ENCODE measurements around the gene SLC25A12.
"Not testable (repeated sequence)": the region's sequence is repeated elsewhere in the genome, so short reads cannot be mapped to it uniquely, and the experiment has no call there.

The SLC25A12 gene, protein sequence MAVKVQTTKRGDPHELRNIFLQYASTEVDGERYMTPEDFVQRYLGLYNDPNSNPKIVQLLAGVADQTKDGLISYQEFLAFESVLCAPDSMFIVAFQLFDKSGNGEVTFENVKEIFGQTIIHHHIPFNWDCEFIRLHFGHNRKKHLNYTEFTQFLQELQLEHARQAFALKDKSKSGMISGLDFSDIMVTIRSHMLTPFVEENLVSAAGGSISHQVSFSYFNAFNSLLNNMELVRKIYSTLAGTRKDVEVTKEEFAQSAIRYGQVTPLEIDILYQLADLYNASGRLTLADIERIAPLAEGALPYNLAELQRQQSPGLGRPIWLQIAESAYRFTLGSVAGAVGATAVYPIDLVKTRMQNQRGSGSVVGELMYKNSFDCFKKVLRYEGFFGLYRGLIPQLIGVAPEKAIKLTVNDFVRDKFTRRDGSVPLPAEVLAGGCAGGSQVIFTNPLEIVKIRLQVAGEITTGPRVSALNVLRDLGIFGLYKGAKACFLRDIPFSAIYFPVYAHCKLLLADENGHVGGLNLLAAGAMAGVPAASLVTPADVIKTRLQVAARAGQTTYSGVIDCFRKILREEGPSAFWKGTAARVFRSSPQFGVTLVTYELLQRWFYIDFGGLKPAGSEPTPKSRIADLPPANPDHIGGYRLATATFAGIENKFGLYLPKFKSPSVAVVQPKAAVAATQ

DNA sequence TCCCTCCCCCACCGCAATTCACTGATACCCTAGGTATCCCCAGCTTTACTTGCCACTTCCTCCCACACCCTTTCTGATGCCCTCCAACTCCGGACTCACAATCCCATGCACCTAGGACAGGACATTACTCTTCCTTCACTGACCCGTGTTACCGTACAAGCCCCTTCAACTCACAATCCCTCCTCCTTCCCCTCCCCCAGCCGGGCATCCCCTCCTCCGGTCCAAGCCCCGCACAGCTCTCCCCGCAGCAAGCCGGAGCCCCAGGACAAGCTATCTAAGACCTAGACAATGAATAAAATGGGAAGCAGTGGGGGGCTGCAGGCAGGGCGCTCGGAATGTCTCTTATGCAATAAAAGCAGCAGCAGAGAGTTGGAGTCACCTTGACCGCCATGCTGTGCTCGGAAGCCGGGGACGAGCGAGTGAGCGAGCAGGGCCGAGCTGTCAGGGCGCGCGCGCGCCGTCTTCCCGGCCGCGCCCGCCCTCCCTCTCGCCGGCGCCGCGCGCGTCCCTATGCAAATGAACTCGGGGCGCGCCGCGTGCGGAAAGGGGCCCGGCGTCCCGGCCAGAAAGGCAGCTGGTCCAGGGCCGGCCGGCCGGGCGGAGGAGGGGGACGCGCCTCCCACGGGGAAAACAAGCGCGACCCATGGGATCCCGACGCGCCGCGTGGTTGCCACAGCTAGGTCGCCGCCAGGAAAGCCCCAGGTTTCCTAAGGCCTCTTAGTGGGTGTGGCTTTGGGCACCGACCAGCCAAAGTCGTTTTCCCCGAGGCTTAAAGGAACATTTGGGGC is at the start of gene SLC25A12:
TSS of gene SLC25A12 (minus strand) at position 421 of the 788 bp plus-strand sequence. CDS start at position 391, 30 bp downstream.
- peak; percentile 79 for DNase-seq (ENCODE audit: low spot score)

DNA sequence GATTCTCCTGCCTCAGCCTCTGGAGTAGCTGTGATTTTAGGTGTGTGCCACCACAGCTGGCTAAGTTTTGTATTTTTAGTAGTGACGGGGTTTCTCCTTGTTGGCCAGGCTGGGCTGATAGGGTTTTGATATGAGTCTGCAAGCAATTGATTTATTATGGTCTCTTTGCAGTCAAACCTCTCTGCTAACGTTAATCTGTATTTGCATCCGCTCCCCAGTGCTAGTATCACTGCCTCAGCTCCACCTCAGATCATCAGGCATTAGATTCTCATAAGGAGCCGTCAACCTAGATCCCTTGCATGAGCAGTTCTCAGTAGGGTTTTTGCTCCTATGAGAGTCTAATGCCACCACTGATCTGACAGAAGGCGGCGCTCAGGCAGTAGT is 47.3 kb upstream of the SLC25A12 start:
- DNase-seq (ENCODE audit: low spot score), result no peak

- no peak for DNase-seq (ENCODE audit: low spot score)
These were observed 45.7 kb upstream of the SLC25A12 start for GRCh38 chr2:171939743-171940071.

DNA sequence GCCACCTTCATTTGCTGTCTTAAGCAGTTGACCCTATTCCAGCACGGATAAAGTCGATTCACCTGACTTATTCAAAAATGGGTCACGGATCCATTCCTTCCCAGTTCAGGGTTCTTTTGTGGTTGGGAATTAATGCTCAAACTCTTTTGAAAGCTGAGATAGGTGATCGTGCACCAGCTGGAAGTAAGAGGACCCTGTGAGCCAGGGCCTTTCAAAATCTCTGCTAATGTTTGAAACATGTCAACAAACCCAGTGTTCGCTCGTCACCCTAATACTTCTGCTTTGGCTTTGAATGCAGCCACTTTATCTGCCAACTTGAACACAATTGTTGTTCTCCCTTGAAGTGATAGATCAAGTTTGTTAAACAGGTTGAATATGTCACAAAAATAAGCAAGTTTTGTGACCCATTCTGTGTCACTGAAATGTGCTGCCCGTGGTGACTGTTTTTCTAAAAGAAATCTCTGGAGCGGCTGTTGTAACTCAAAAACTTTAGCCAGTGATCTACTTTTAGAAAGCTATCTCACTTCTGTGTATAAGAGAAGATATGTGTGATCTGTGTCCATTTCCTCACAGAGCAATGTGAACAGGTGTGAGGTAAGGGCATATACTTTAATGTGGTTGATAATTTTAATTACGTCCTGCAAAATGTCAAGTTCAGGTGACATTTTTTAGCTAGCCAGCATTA is 45.2 kb upstream of the SLC25A12 start:
- no peak for DNase-seq (ENCODE audit: low spot score)

- DNase-seq (ENCODE audit: low spot score), result no peak
These were observed 36.3 kb upstream of the SLC25A12 start for GRCh38 chr2:171930385-171930784.

DNA sequence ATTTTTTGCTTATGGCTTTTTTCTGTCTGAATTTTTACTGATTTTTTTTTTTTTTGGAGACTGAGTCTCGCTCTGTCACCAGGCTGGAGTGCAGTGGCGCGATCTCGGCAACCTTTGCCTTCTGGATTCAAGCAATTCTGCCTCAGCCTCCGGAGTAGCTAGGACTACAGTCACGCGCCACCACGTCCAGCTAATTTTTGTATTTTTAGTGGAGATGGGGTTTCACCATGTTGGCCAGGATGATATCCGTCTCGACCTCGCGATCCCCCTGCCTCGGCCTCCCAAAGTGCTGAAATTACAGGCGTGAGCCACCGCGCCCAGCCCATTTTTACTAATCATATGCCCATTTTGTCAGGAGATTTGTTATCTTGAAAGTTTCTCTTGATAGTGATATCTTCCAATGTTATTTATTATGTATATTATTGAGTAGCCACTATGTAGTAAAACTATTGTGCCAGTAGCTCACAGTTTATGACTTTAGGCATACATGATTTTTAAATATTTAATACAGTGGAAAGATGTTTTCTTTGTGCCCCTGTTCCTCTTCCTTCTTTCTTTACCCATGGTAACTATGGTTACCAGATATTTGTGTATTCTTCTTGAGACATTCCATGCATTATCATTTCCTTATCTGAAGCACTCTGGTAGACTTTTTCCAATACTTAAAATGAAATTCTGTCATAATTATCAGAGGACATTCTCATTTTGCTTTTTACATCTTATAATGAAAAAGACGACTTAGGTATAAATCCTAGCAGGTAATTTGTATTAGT is 30.3 kb upstream of the SLC25A12 start:
- DNase-seq (ENCODE audit: low spot score), result no peak

- DNase-seq (ENCODE audit: low spot score), result no peak
These were observed 29.2 kb upstream of the SLC25A12 start for GRCh38 chr2:171923206-171923605.

DNA sequence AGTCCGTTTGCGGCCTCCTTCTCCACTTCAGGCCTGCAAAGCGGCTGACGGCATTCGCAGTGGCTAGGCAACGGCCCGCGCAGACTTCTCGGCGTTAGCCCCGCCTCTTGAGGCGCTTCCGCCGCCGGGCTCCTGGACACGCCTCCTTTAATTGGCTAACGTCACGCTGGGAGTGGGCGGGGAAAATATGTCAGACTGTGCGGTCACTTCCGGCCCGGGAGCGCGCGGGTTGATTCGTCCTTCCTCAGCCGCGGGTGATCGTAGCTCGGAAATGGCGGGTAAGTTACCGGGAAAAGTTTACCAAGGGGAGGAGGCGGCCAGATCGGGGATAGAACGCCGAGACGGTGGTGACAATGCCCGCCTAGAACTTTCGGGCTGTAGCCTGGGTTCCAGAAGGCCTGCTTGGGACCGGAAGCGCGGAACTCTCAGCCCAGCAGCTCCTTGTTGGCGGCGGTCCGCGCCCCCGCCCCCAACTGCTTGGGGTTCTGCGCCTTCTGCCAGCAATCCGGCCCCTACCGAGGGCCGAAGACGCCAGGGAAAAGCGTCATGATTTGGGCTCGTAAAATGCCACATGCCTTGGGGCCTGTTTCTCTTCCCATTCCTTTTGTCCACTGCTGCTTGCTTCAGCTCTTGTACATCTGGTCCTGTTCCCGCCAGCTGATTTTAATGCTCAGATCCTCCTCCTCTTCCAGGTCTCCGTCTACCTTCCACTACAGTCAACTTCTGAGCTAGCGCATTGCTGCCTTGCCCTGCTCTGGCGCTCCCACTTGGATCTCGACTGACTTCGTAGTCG is 28.4 kb upstream of the SLC25A12 start, which contains the start of gene HAT1:
TSS of gene HAT1 (plus strand) at position 232 of the 793 bp plus-strand sequence. CDS start at position 272, 40 bp downstream.
- DNase-seq (ENCODE audit: low spot score), result peak; percentile 97

DNA sequence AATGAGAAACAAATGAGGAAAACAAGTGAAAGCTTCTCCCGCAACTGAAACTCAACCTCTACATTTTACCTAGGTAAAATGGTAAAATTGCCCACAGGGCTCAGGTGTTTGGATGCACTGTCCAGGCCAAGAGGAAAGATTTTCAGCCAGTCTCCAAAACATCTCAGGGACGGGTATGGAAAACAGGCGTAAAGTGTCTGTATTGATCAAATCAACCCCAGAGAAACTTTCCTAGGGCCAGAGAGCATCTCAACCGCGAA is 27.9 kb upstream of the SLC25A12 start:
- no peak for DNase-seq (ENCODE audit: low spot score)

DNA sequence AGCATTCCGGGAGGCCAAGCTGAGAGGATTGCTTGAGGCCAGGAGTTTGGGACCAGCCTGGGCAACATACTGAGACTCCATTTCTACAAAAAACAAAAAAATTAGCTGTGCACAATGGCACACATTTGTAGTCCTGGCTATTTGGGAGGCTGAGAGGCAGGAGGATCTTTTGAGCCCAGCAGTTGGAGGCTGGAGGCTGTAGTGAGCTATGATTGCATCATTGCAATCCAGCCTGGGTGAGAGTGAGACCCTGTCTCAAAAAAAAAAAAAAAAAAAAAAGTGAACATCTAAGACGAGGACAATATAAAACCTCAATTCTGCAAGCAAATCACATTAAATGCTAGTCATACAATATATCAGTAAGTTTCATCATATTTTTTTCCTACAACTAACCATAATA is 25.4 kb upstream of the SLC25A12 start:
- no peak for DNase-seq (ENCODE audit: low spot score)

DNA sequence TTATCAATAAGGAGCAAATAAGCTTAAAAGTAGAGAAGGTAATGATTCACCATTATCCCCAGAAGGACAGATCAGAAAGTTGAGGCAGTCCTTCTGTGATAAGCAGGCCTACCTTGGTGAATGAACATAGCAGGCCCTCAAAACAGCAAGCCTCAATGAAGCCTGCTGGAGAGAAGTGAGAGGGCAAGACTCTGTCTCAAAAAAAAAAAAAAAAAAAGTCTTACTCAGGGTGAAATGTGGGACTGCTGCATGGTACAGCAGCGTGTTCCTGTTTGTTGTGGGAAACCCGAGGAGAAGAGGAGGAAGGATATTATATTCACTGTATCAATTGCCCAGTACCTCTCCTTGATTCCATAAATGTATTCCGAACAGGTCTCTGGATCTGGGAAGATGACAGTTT is 19.5 kb upstream of the SLC25A12 start:
- no peak for DNase-seq (ENCODE audit: low spot score)

DNA sequence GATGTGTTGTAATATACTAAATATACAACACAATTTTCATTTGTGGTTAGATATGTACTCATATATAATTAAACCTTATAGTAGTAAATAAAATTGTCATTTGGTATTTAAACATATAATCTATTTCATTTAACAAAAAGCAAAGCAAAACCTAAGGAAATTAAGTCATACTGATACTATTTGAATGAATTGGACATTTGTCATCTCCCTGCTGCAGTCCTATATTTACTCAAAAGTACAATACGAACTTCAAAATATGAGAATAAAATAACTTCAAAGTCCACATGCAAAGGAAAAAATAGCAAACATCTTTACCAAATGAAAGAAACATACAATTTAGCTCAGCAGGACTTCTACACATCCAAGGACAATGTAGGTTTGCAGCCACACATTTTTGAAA is 16.4 kb upstream of the SLC25A12 start:
- no peak for DNase-seq (ENCODE audit: low spot score)

GRCh38 chr2:171909266-171909665 is 15.2 kb upstream of the SLC25A12 start:
- no peak for DNase-seq (ENCODE audit: low spot score)

GRCh38 chr2:171908235-171908634 is 14.2 kb upstream of the SLC25A12 start:
- no peak for DNase-seq (ENCODE audit: low spot score)

GRCh38 chr2:171902840-171903420 is 8.9 kb upstream of the SLC25A12 start:
- DNase-seq (ENCODE audit: low spot score), result no peak

DNA sequence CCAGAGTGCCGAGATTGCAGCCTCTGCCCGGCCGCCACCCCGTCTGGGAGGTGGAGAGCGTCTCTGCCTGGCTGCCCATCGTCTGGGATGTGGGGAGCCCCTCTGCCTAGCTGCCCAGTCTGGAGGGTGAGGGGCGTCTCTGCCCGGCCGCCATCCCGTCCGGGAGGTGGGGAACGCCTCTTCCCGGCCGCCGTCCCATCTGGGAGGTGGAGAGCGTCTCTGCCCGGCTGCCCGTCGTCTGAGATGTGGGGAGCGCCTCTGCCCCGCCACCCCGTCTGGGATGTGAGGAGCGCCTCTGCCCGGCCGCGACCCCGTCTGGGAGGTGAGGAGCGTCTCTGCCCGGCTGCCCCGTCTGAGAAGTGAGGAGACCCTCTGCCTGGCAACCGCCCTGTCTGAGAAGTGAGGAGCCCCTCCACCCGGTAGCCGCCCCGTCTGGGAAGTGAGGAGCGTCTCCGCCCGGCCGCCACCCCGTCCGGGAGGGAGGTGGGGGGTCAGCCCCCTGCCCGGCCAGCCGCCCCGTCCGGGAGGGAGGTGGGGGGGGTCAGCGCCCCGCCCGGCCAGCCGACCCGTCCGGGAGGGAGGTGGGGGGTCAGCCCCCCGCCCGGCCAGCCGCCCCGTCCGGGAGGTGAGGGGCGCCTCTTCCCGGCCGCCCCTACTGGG is 5.7 kb upstream of the SLC25A12 start:
- not testable (repeated sequence) for DNase-seq (ENCODE audit: low spot score)

DNA sequence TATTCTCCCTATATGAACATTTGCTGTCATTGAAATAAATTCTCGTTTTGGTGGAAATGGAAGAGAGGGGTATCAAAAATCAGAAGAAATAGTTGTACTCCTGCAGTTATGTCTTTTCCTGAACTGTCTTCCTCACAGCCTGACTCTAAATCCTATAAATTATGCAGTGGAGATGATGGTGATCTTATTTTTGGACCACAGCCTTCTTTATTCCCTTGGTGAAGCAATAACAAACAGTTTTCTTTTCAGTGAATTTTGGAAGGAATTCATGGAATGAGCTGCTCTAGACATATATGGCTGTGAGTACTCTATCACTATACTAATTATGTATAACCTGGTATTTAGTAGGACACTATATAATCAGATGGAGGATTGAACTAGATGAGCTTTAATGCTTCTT is 1.7 kb upstream of the SLC25A12 start:
- DNase-seq (ENCODE audit: low spot score), result no peak

DNA sequence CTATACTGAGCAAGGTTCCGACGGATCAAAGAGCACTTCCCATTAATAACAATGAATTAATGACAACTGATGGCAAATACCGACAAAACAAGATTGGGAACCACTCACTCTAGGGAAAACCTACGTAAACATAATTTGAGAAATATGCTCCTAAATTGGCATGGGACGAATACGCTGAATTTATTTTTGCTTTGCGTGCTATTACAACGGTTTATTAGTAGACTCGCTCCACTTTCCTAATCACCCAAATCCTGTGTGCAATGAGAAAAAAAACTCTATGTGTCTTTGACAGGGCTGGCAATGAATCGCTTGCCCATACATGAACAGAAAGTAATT is 536 bp upstream of the SLC25A12 start:
- no peak for DNase-seq (ENCODE audit: low spot score)

DNA sequence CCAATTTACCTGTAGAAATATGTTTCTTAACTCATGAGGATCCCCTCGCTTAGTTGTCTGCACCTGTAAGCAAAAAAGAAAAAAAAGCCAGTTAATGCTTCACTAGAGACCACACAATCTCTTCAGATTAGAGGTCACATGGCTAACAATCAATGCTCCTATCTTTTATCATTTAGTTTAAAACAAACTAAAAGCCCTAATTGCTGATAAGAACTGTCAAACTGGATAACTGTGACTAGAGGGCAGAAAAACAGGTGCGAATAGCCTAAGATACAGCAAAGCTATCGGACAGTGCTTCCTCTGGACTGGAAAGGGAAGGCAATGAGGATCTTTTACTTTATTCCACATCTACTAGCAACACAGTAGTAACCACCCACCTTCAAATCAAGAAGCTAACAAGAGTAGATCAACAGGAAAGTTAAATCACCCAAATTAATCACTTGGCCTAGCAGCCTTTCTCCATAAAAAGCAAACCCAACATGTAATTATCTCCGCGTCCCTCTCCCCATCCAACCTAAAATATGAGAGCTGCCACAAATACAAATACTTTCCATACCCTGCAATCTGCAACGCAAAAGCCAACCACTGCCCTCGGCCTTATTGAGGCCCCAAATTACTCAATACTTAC is 734 bp downstream of the SLC25A12 start:
- no peak for DNase-seq (ENCODE audit: low spot score)

GRCh38 chr2:171889808-171890207 is 4.2 kb downstream of the SLC25A12 start:
- no peak for DNase-seq (ENCODE audit: low spot score)

Measured in globus pallidus (tissue), 1 donor.